RPMI7951 (cell line): ENCODE data around the gene SMG5. TPM values are rescaled to one million over a fixed set of nuclear protein-coding genes. Genes with fewer than 3 reads are reported as not detected.

Source experiments
- DNase-seq: peaks from one replicate; pipeline ENCODE4 v3.0.0-alpha.2; 2012; ENCODE audit warnings: low read depth
- total RNA-seq: library from RNA; depleted of rRNA; stranded (reverse); fragments of >200 nt; shearing (Covaris generic); gene quantifications from 2 replicates; pipeline ENCODE4 v1.2.3, GENCODE V29; 2014; rRNA removed

The SMG5 gene
- total RNA-seq, 1 experiment from 2014 or later: 48.4 TPM

DNA sequence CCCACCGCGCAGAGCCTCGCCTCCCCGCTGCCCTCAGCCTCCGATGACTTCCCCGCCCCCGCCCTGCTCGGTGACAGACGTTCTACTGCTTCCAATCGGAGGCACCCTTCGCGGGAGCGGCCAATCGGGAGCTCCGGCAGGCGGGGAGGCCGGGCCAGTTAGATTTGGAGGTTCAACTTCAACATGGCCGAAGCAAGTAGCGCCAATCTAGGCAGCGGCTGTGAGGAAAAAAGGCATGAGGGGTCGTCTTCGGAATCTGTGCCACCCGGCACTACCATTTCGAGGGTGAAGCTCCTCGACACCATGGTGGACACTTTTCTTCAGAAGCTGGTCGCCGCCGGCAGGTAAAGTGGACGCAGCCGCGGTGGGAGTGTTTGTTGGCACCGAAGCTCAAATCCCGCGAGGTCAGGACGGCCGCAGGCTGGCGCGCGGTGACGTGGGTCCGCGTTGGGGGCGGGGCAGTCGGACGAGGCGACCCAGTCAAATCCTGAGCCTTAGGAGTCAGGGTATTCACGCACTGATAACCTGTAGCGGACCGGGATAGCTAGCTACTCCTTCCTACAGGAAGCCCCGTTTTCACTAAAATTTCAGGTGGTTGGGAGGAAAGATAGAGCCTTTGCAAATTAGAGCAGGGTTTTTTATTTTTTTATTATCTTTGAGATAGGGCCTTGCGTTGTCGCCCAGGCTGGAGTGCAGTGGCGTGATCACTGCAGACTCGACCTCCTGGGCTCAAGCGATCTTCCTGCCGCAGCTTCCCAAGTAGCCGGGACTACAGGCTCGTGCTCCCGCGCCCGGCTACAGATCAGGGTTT lies 69.6 kb downstream of the SMG5 start, which contains the start of gene PMF1:
Gene PMF1, plus strand, starts transcription at position 175 of the 811 bp plus-strand sequence. Its CDS starts 9 bp downstream, at position 184.
- peak; percentile 94 for DNase-seq

DNA sequence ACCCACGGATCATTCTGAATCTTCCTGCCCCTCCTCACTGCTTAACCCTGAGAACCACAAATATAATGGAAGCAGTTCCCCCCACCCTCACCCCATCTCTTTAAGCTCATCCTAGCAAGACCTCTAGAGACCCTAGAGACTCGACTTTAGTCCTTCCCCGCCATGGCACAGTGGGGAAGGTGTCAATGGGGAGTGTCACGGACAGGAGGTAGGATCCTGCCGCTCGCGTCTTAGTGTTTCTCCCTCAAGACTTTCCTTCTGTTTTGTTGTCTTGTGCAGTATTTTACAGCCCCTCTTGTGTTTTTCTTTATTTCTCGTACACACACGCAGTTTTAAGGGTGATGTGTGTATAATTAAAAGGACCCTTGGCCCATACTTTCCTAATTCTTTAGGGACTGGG lies 70.5 kb downstream of the SMG5 start:
- DNase-seq: no peak

DNA sequence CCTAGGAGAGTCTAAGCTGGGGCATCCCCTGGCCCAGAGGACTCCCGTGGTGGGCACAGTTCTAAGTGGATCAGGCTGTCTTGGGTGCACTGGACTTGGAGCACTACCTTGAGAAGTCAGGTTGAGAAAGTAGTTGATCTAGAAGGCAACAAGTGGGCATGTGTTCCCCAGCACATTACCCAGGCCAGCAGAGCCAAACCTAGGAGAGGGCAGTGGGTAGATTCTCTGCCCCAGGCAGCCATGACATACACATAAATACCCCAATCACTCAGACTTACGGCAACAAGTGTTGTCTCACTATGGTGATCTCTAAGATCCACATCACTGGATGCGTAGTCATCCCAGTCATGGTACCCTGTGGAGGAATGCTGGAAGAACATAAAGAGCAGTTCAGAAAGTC lies 71.4 kb downstream of the SMG5 start:
- no peak for DNase-seq

DNA sequence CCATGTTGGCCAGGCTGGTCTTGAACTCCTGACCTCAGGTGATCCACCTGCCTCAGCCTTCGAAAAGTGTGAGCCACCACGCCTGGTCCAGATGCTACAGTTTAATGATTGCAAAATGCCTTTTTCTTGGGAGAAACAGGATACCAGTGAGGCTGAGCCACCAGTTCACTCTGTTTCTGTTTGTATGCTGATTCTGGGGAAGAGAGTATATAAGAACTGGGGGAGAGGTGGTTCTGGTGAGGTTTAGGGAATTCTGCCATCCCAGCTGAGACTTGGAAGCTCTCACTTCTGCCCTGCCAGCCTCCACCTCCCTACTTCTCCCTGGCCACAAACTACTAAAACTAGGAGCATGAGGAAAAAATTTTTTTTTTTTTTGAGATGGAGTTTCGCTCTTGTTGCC lies 77.9 kb downstream of the SMG5 start:
- DNase-seq: no peak

DNA sequence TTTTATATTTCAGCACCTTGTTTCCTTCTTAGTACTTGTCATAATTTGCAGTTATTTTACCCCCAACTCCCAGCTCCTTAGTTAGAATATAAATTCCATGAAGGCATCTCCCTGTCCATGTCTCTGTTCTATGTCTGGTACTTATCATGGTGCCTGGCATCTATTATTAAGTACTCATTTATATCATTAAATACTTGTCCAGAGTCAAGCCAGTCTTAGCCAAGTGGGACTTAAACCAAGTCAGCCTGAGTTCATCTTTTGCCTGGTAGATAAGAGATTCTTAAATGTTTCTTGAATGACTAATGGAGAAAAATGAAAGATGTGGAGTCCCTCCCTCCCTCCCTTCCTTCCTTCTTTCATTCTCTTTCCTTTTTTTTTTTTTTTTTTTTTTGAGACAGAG lies 79.3 kb downstream of the SMG5 start:
- DNase-seq: no peak

DNA sequence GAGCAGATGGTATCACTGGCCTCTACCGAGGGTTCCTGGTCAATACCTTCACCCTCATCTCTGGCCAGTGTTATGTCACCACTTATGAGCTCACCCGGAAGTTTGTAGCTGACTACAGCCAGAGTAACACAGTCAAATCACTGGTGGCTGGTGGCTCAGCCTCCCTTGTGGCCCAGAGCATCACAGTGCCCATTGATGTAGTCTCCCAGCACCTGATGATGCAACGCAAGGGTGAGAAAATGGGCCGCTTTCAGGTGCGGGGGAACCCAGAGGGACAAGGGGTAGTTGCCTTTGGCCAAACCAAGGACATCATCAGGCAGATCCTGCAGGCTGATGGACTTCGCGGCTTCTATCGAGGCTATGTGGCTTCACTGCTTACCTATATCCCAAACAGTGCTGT lies 82.6 kb downstream of the SMG5 start:
- DNase-seq: no peak

Other genes starting within 250 kb of the SMG5 start
- 19.6 and 20.3 TPM in 2 replicates for gene UBQLN4, start 229.0 kb downstream of the SMG5 start, total RNA-seq
- gene LAMTOR2, start 228.0 kb downstream of the SMG5 start, total RNA-seq: 102 and 118 TPM in 2 replicates
- not detected in 2 replicates for gene RAB25, start 221.7 kb downstream of the SMG5 start, total RNA-seq
- gene MEX3A, start 200.4 kb downstream of the SMG5 start, total RNA-seq: 2.1 and 2.4 TPM in 2 replicates
- 919 and 1,055 TPM in 2 replicates for gene LMNA, start 168.1 kb downstream of the SMG5 start, total RNA-seq
- gene SEMA4A, start 129.2 kb downstream of the SMG5 start, total RNA-seq: 0.20 and 0.36 TPM in 2 replicates
- 8.3 and 10.1 TPM in 2 replicates for gene SLC25A44, start 88.7 kb downstream of the SMG5 start, total RNA-seq
- 76.6 and 81.0 TPM in 2 replicates for gene PMF1, start 69.8 kb downstream of the SMG5 start, total RNA-seq
- 17.7 and 44.1 TPM in 2 replicates for gene BGLAP, start 40.6 kb downstream of the SMG5 start, total RNA-seq
- gene PAQR6, start 34.8 kb downstream of the SMG5 start, total RNA-seq: 0.12 and 0.29 TPM in 2 replicates
- gene TMEM79, start 1.5 kb upstream of the SMG5 start, total RNA-seq: 2.4 TPM in 2 replicates
- gene GLMP, start 12.9 kb upstream of the SMG5 start, total RNA-seq: 55.8 and 70.2 TPM in 2 replicates
- not detected in 2 replicates for gene VHLL, start 16.5 kb upstream of the SMG5 start, total RNA-seq
- gene CCT3, start 55.5 kb upstream of the SMG5 start, total RNA-seq: 455 and 483 TPM in 2 replicates
- not detected in 2 replicates for gene TSACC, start 55.7 kb upstream of the SMG5 start, total RNA-seq
- not detected in 2 replicates for gene RHBG, start 86.4 kb upstream of the SMG5 start, total RNA-seq
- gene MEF2D, start 217.9 kb upstream of the SMG5 start, total RNA-seq: 9.9 and 11.4 TPM in 2 replicates